GM12878 (cell line): ENCODE data around the gene CERT1. TPM values are rescaled to one million over a fixed set of nuclear protein-coding genes. Genes with fewer than 3 reads are reported as not detected.
A peak's percentile ranks its signal among the peaks of the same experiment; 100 is the strongest.

Source experiments
- ATAC-seq: fragments of 200-7000 bp; cut with Tn5 transposase; 3 replicates; pipeline ENCODE4 v1.9.1; 2020; ENCODE audit warnings: mild to moderate bottlenecking, moderate library complexity
- BruUV-seq: library from RNA; stranded (reverse); fragments of 400-500 nt; replicated peaks from 2 replicates; lab custom pipeline; 2021; lab: Mats Ljungman, UMichigan
- CTCF ChIA-PET: fragments of 300-600 bp; sonication (Branson Sonifier 250); formaldehyde crosslinking; extraction: SDS; loops from one replicate; lab custom pipeline; 2021; ENCODE audit warnings: inconsistent platforms; lab: Yijun Ruan, JAX
- POLR2A ChIA-PET: fragments of 350-600 bp; formaldehyde crosslinking; extraction: SDS; loops from one replicate; lab custom pipeline; 2021; ENCODE audit warnings: inconsistent platforms; lab: Charles Lee
- RAD21 ChIA-PET: fragments of 300-600 bp; sonication (Branson Sonifier 250); formaldehyde crosslinking; loops from one replicate; lab custom pipeline; 2023; ENCODE audit warnings: antibody characterized with exemption; ENCODE audit not compliant: unreplicated experiment; lab: Charles Lee
- SMC1A ChIA-PET: fragments of 300-600 bp; sonication (Branson Sonifier 250); formaldehyde crosslinking; loops from one replicate; lab custom pipeline; 2023; ENCODE audit not compliant: unreplicated experiment, uncharacterized antibody; lab: Charles Lee
- DNase-seq: peaks from one replicate; pipeline ENCODE4 v3.0.0-alpha.2; 2011; ENCODE audit warnings: low read depth, low spot score
- FAIRE-seq: peaks from 3 replicates; lab custom pipeline; 2011; peaks lifted over from hg19 to GRCh38; lab: Jason Lieb, UNC
- H2AFZ ChIP-seq: 2 replicates; pipeline ENCODE4 v1.6.0; 2011; ENCODE audit warnings: low read depth, low read length, control low read depth; ENCODE audit not compliant: control insufficient read depth
- H3K27ac ChIP-seq: 2 replicates; pipeline ENCODE4 v1.5.1; 2011; ENCODE audit warnings: control low read depth; ENCODE audit not compliant: control insufficient read depth, insufficient read depth
- H3K27me3 ChIP-seq, 2 experiments: replicated peaks in 1 of 2; 2 replicates each; pipeline versions ENCODE4 v1.6.0 to v1.6.1; 2011; ENCODE audit warnings: low read length in 1 of 2; ENCODE audit not compliant: control insufficient read depth in 2 of 2, insufficient read depth in 2 of 2
- H3K36me3 ChIP-seq, 2 experiments: 2 replicates each; pipeline ENCODE4 v1.5.1; 2011; ENCODE audit warnings: low read length in 1 of 2; ENCODE audit not compliant: control insufficient read depth in 2 of 2, insufficient read depth in 2 of 2
- H3K4me1 ChIP-seq: 2 replicates; pipeline ENCODE4 v1.6.1; 2011; ENCODE audit warnings: mild to moderate bottlenecking, low read length, moderate library complexity, mixed read lengths; ENCODE audit not compliant: control insufficient read depth, insufficient read depth
- H3K4me2 ChIP-seq: 2 replicates; pipeline ENCODE4 v1.6.0; 2011; ENCODE audit warnings: control low read depth; ENCODE audit not compliant: control insufficient read depth, insufficient read depth
- H3K4me3 ChIP-seq: fragments of 200-600 bp; sonication (generic); 2 replicates; pipeline ENCODE4 v1.5.1; 2016
- H3K79me2 ChIP-seq: 2 replicates; pipeline ENCODE4 v1.6.0; 2011; ENCODE audit warnings: low read length; ENCODE audit not compliant: control insufficient read depth, insufficient read depth
- H3K9ac ChIP-seq: 2 replicates; pipeline ENCODE4 v1.8.0; 2011; ENCODE audit warnings: low read length, control low read depth, mixed read lengths; ENCODE audit not compliant: control insufficient read depth, insufficient read depth
- H3K9me3 ChIP-seq: replicated peaks from 3 replicates; pipeline ENCODE4 v1.5.1; 2011; ENCODE audit warnings: mild to moderate bottlenecking, low read length; ENCODE audit not compliant: control insufficient read depth, insufficient read depth
- H4K20me1 ChIP-seq: 2 replicates; pipeline ENCODE4 v1.6.0; 2011; ENCODE audit not compliant: control insufficient read depth, insufficient read depth
- FOXM1 ChIP-seq: IDR thresholded peaks from 2 replicates; pipeline ENCODE4 v1.6.1; 2012; ENCODE audit warnings: low read depth, mild to moderate bottlenecking, inconsistent platforms, low read length, moderate library complexity
- HDAC2 ChIP-seq: fragments of 200-600 bp; sonication (generic); IDR thresholded peaks from 2 replicates; pipeline ENCODE4 v1.6.1; 2017
- MEF2A ChIP-seq: IDR thresholded peaks from 2 replicates; pipeline ENCODE4 v1.6.1; 2011; ENCODE audit warnings: low read depth, mild to moderate bottlenecking, low read length, moderate library complexity; ENCODE audit not compliant: insufficient read depth
- PAX5 ChIP-seq: IDR thresholded peaks from 2 replicates; pipeline ENCODE4 v1.6.1; 2011; ENCODE audit warnings: low read depth, low read length, borderline replicate concordance
- POLR2AphosphoS5 ChIP-seq: IDR thresholded peaks from 2 replicates; pipeline ENCODE4 v1.6.1; 2011; ENCODE audit warnings: mild to moderate bottlenecking, low read length, inconsistent platforms
- RBBP5 ChIP-seq: fragments of 200-600 bp; sonication (generic); conservative IDR thresholded peaks from 2 replicates; pipeline ENCODE4 v1.6.1; 2016
- YY1 ChIP-seq: IDR thresholded peaks from 2 replicates; pipeline ENCODE4 v1.6.1; 2011; ENCODE audit warnings: low read depth, mild to moderate bottlenecking, low read length
- WGBS: methylation state at CpG from one replicate; pipeline ENCODE4 v1.1.6; 2016; ENCODE audit warnings: low lambda C conversion rate; ENCODE audit not compliant: insufficient replicate concordance, insufficient coverage; ENCODE audit errors: missing lambda C conversion rate; 5-methylcytosine and 5-hydroxymethylcytosine counted together
- in situ Hi-C: fragments of 300-500 bp; cut with MboI; formaldehyde crosslinking; loops from 9 replicates; pipeline ENCODE4 v1.14.3; 2018; ENCODE audit warnings: mixed read lengths
- intact Hi-C: fragments of 100-400 bp; cut with micrococcal nuclease; formaldehyde crosslinking; loops from one replicate; pipeline ENCODE4 v1.14.2; 2022; ENCODE audit not compliant: unreplicated experiment
- polyA plus RNA-seq, 11 experiments: library from polyadenylated mRNA; depleted of rRNA in 4 of 11; unstranded in 6 of 11; stranded (reverse) in 5 of 11; fragments of >200 nt; fragmentation: Nextera tagmentation in 4 of 11; fragmentation: Illumina TruSeq in 1 of 11; extraction: Ambion mirVana in 4 of 11; extraction: Trizol in 1 of 11; gene quantifications; 1 replicate in 1 of 11; 2 replicates in 10 of 11; pipeline versions ENCODE4 v1.2.1 to v1.2.3, GENCODE V29; 2011 to 2016; ENCODE audit warnings: inconsistent platforms in 2 of 11, missing spikeins in 2 of 11, low read depth in 1 of 11
- total RNA-seq, 4 experiments: library from RNA; depleted of rRNA in 3 of 4; stranded (reverse); fragments of >200 nt in 3 of 4; fragmentation: Illumina TruSeq in 1 of 4; extraction: Trizol in 1 of 4; gene quantifications; 2 replicates each; pipeline versions ENCODE4 v1.2.1 to v1.2.3, GENCODE V29; 2013 to 2021
- TF ChIP-seq, protein P1 (sequence below): fragments of 450-650 bp; formaldehyde crosslinking; IDR thresholded peaks from 2 replicates; pipeline ENCODE4 v1.4.0; 2022; ENCODE audit warnings: mild to moderate bottlenecking, moderate library complexity
- TF ChIP-seq, protein P2 (sequence below): fragments of 450-650 bp; IDR thresholded peaks from 2 replicates; pipeline ENCODE4 v1.6.1; 2017; ENCODE audit warnings: mild to moderate bottlenecking, moderate library complexity

CERT1 gene
- total and polyA plus RNA-seq, 10 of the 15 experiments (the other 5 are each of a cell fraction or from before 2014, with no cell fraction given): 7.7 to 36.7 (median 25.6) TPM

DNA sequence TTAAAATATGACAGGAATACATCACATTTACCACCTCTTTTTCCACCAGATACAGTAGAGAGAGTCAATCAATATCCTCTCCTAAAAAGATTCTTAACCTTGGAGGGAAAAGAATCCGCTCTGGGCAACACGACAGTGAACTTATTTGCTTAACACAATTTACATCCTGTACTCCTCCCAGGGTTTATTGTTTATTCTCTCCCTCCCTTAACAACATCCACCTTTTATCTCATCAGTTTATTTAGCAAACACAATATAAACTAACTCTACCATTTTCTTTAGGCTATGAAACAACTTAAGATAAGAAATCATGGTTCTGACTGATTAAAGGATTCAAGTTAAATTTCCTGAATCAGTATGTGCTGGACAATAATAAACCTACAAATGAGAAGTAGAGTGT, 50.9 kb downstream of the CERT1 start:
- DNase-seq (no peak), FAIRE-seq (peak; percentile 35), ATAC-seq (peak; percentile 11; the same call in 2 of the 3 replicates)
- BruUV-seq: no TSS peak
- Histone ChIP-seq H3K36me3 (peaks cover 0 to 8% of the 10 kb centered on the region in 2 experiments; a peak in 2 of 4 replicates), H3K27ac (peak overlapping the region; percentile 41), H3K4me2 (0 out of 2 replicates have a peak overlapping the region, but pooled peaks have one; percentile 41), H3K4me1 (peaks cover 16% of the 10 kb centered on the region), H4K20me1 (no peaks in the 10 kb centered on the region), H2AFZ (no peak overlapping the region), H3K9ac (no peak overlapping the region), H3K79me2 (peaks cover 39% of the 10 kb centered on the region), H3K27me3 (no peaks in the 10 kb centered on the region), H3K4me3 (0 out of 2 replicates have a peak overlapping the region, but pooled peaks have one; percentile 5), H3K9me3 (peaks cover 2% of the 10 kb centered on the region; the same call in 2 of the 3 replicates)
- intact Hi-C loops: no loop called here
- ChIA-PET POLR2A (no interaction called here), SMC1A (interaction anchor here (1.1 to 1.8 kb wide), 7 partner anchors 11 to 221 kb away, joined by 3 to 5 read pairs (median 3); no protein-coding TSS in a partner anchor), CTCF (interaction anchor here (0.9 kb wide), 1 partner anchor 221 kb away, joined by 3 read pairs; no protein-coding TSS in a partner anchor), RAD21 (interaction anchor here (1.4 kb wide), 1 partner anchor 50 kb away, joined by 3 read pairs; no protein-coding TSS in a partner anchor)
- TF ChIP-seq RBBP5 (no peak), FOXM1 (no peak)
- 50% methylated on average over 2 of the region's 2 CpGs for WGBS
- in situ Hi-C loops: no loop called here

DNA sequence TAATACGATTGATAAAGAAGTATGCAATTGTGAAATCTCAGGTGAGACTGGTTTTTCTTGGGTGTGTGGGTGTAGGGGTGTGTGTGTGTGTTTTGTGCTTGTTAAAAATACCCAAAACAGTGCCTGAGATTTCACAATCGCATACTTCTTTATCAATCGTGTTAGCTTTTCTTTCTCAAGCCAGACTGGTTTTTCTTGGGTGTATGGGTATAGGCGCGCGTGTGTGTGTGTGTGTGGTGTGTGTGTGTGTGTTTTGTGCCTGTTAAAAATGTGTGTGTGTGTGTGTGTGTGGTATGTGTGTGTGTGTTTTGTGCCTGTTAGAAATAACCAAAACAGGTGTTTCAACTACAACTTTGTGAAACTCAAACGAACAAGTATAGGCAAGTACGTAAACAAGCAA, 53.7 kb downstream of the CERT1 start:
- FAIRE-seq: no peak
- in situ Hi-C loops (no loop called here), intact Hi-C loops (no loop called here)
- Histone ChIP-seq H3K36me3 (peaks cover 0 to 8% of the 10 kb centered on the region in 2 experiments; a peak in 3 of 4 replicates), H3K27me3 (no peaks in the 10 kb centered on the region), H3K4me2 (no peak overlapping the region), H3K79me2 (peaks cover 29% of the 10 kb centered on the region), H4K20me1 (no peaks in the 10 kb centered on the region), H2AFZ (no peak overlapping the region), H3K9ac (no peak overlapping the region), H3K9me3 (peaks cover 4% of the 10 kb centered on the region; the same call in 2 of the 3 replicates), H3K4me3 (no peak overlapping the region), H3K27ac (no peak overlapping the region), H3K4me1 (peaks cover 9% of the 10 kb centered on the region)
- ATAC-seq: no peak
- WGBS: 97% methylated on average over 8 of the region's 8 CpGs
- ChIA-PET CTCF (interaction anchor here (1.3 kb wide), 1 partner anchor 221 kb away, joined by 5 read pairs; the partner anchor contains the start of gene ANKRD31), RAD21 (interaction anchor here (1.2 kb wide), 1 partner anchor 13 kb away, joined by 3 read pairs; no protein-coding TSS in a partner anchor), POLR2A (interaction anchor here (0.6 to 1.5 kb wide), 3 partner anchors 12 to 29 kb away, joined by 3 to 5 read pairs (median 3); no protein-coding TSS in a partner anchor), SMC1A (interaction anchor here (0.7 to 1.8 kb wide), 3 partner anchors 12 to 110 kb away, joined by 3 to 7 read pairs (median 4); no protein-coding TSS in a partner anchor)
- DNase-seq: no peak
- no TSS peak for BruUV-seq
- TF ChIP-seq MEF2A (no peak), POLR2AphosphoS5 (no peak), YY1 (no peak), HDAC2 (no peak), PAX5 (no peak)
- TF ChIP-seq, protein P1, sequence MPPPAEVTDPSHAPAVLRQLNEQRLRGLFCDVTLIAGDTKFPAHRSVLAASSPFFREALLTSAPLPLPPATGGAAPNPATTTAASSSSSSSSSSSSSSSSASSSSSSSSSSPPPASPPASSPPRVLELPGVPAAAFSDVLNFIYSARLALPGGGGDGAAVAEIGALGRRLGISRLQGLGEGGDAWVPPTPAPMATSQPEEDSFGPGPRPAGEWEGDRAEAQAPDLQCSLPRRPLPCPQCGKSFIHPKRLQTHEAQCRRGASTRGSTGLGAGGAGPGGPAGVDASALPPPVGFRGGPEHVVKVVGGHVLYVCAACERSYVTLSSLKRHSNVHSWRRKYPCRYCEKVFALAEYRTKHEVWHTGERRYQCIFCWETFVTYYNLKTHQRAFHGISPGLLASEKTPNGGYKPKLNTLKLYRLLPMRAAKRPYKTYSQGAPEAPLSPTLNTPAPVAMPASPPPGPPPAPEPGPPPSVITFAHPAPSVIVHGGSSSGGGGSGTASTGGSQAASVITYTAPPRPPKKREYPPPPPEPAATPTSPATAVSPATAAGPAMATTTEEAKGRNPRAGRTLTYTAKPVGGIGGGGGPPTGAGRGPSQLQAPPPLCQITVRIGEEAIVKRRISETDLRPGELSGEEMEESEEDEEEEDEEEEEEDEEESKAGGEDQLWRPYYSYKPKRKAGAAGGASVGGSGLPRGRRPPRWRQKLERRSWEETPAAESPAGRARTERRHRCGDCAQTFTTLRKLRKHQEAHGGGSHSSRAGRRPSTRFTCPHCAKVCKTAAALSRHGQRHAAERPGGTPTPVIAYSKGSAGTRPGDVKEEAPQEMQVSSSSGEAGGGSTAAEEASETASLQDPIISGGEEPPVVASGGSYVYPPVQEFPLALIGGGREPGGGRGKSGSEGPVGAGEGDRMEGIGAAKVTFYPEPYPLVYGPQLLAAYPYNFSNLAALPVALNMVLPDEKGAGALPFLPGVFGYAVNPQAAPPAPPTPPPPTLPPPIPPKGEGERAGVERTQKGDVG: no peak
- TF ChIP-seq, protein P2, sequence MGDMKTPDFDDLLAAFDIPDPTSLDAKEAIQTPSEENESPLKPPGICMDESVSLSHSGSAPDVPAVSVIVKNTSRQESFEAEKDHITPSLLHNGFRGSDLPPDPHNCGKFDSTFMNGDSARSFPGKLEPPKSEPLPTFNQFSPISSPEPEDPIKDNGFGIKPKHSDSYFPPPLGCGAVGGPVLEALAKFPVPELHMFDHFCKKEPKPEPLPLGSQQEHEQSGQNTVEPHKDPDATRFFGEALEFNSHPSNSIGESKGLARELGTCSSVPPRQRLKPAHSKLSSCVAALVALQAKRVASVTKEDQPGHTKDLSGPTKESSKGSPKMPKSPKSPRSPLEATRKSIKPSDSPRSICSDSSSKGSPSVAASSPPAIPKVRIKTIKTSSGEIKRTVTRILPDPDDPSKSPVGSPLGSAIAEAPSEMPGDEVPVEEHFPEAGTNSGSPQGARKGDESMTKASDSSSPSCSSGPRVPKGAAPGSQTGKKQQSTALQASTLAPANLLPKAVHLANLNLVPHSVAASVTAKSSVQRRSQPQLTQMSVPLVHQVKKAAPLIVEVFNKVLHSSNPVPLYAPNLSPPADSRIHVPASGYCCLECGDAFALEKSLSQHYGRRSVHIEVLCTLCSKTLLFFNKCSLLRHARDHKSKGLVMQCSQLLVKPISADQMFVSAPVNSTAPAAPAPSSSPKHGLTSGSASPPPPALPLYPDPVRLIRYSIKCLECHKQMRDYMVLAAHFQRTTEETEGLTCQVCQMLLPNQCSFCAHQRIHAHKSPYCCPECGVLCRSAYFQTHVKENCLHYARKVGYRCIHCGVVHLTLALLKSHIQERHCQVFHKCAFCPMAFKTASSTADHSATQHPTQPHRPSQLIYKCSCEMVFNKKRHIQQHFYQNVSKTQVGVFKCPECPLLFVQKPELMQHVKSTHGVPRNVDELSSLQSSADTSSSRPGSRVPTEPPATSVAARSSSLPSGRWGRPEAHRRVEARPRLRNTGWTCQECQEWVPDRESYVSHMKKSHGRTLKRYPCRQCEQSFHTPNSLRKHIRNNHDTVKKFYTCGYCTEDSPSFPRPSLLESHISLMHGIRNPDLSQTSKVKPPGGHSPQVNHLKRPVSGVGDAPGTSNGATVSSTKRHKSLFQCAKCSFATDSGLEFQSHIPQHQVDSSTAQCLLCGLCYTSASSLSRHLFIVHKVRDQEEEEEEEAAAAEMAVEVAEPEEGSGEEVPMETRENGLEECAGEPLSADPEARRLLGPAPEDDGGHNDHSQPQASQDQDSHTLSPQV: no peak
